Prostate gland (tissue), 2 donors: Measurements from ENCODE around the gene APLF.

Experiments used
- POLR2A ChIP-seq: fragments of 450-650 bp; IDR thresholded peaks from one replicate; pipeline ENCODE4 v1.6.1; 2016; ENCODE audit warnings: antibody characterized with exemption, mild to moderate bottlenecking
- POLR2AphosphoS5 ChIP-seq: sonication (generic); formaldehyde crosslinking; IDR thresholded peaks from one replicate; pipeline ENCODE4 v1.6.1; 2017; ENCODE audit warnings: antibody characterized with exemption
- TF ChIP-seq, protein P1 (sequence below), 4 experiments: fragments of 200-600 bp in 2 of 4; fragments of 450-650 bp in 2 of 4; sonication (generic) in 2 of 4; IDR thresholded peaks; 1 replicate in 3 of 4; 2 replicates in 1 of 4; pipeline ENCODE4 v1.5.1; 2016 to 2019; ENCODE audit warnings: antibody characterized with exemption in 4 of 4, mild to moderate bottlenecking in 2 of 4, moderate library complexity in 2 of 4

- TF ChIP-seq, protein P1, sequence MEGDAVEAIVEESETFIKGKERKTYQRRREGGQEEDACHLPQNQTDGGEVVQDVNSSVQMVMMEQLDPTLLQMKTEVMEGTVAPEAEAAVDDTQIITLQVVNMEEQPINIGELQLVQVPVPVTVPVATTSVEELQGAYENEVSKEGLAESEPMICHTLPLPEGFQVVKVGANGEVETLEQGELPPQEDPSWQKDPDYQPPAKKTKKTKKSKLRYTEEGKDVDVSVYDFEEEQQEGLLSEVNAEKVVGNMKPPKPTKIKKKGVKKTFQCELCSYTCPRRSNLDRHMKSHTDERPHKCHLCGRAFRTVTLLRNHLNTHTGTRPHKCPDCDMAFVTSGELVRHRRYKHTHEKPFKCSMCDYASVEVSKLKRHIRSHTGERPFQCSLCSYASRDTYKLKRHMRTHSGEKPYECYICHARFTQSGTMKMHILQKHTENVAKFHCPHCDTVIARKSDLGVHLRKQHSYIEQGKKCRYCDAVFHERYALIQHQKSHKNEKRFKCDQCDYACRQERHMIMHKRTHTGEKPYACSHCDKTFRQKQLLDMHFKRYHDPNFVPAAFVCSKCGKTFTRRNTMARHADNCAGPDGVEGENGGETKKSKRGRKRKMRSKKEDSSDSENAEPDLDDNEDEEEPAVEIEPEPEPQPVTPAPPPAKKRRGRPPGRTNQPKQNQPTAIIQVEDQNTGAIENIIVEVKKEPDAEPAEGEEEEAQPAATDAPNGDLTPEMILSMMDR (IDR thresholded peaks at IDR 0.05), result no peak
- TF ChIP-seq POLR2AphosphoS5, result no peak
- no peak for TF ChIP-seq POLR2A
These were observed 135.7 kb downstream of the APLF start for GRCh38 chr2:68603059-68603458.
